Fibroblast of the aortic adventitia (primary cell): ENCODE results near the gene NOL4L. TPM values are rescaled to one million over a fixed set of nuclear protein-coding genes. Genes with fewer than 3 reads are reported as not detected.

ENCODE experiments used
- DNase-seq: peaks from one replicate; pipeline ENCODE4 v3.0.0-alpha.2; 2010; ENCODE audit warnings: low read depth
- H3K4me3 ChIP-seq: 2 replicates; pipeline ENCODE4 v1.5.1; 2011; ENCODE audit warnings: low read depth, mild to moderate bottlenecking, control low read depth, low read length, moderate library complexity
- CTCF ChIP-seq: IDR thresholded peaks from 2 replicates; pipeline ENCODE4 v1.5.1; 2011; ENCODE audit warnings: mild to moderate bottlenecking, low read length, control low read depth, inconsistent platforms; ENCODE audit not compliant: insufficient read depth
- total RNA-seq: library from RNA; depleted of rRNA; stranded (reverse); fragments of >200 nt; gene quantifications from 2 replicates; pipeline ENCODE4 v1.2.3, GENCODE V29; 2012; ENCODE audit warnings: low replicate concordance

The NOL4L gene
- total RNA-seq, 1 donor = 4.5 TPM

GRCh38 chr20:32576560-32576959, 8.6 kb downstream of the NOL4L start:
- DNase-seq = no peak
- TF ChIP-seq CTCF = no peak
- no peak overlapping the region for H3K4me3 ChIP-seq

- DNase-seq = no peak
- no peak for TF ChIP-seq CTCF
Measured at GRCh38 chr20:32575805-32576204, 9.3 kb downstream of the NOL4L start.

GRCh38 chr20:32575227-32575581, 9.9 kb downstream of the NOL4L start:
- no peak for DNase-seq
- no peak for TF ChIP-seq CTCF
- H3K4me3 ChIP-seq = no peak overlapping the region

More at GRCh38 chr20:32575805-32576204, 9.3 kb downstream of the NOL4L start:
- H3K4me3 ChIP-seq = no peak overlapping the region

- H3K4me3 ChIP-seq = no peak overlapping the region
- peak; percentile 83 for DNase-seq
- no peak for TF ChIP-seq CTCF
Measured at GRCh38 chr20:32574296-32575226, 10.6 kb downstream of the NOL4L start.

GRCh38 chr20:32573167-32573851, 11.8 kb downstream of the NOL4L start:
- no peak for TF ChIP-seq CTCF
- no peak for DNase-seq
- no peak overlapping the region for H3K4me3 ChIP-seq

- TF ChIP-seq CTCF = no peak
- H3K4me3 ChIP-seq = no peak overlapping the region
- no peak for DNase-seq
Measured at GRCh38 chr20:32572271-32572968, 12.7 kb downstream of the NOL4L start.
